ENCODE results near the gene ADGRD1. TPM values are rescaled to one million over a fixed set of nuclear protein-coding genes. Genes with fewer than 3 reads are reported as not detected.

ADGRD1 gene
- total RNA-seq, 2 donors from 2014 or later = 21.3 to 37.0 TPM

- no peak overlapping the region for H3K27ac ChIP-seq
- no peak for ATAC-seq (ENCODE audit: insufficient number of reproducible peaks, low FRiP score, low read depth)
- no peak for DNase-seq (ENCODE audit: low spot score)
- H3K4me1 ChIP-seq (ENCODE audit: control insufficient read depth in 1 of 2, low read depth in 2 of 2) = no peaks in the 10 kb centered on the region
- TF ChIP-seq CTCF (IDR thresholded peaks at IDR 0.05) = no peak
- no peaks in the 10 kb centered on the region for H3K9me3 ChIP-seq
- no peaks in the 10 kb centered on the region for H3K27me3 ChIP-seq (replicated peaks; ENCODE audit: insufficient read depth)
- H3K4me3 ChIP-seq = no peak overlapping the region
- no peaks in the 10 kb centered on the region for H3K36me3 ChIP-seq
Observed at GRCh38 chr12:131142891-131143657, 189.4 kb downstream of the ADGRD1 start.

- no peaks in the 10 kb centered on the region for H3K4me1 ChIP-seq (ENCODE audit: control insufficient read depth in 1 of 2, low read depth in 2 of 2)
- ATAC-seq (ENCODE audit: insufficient number of reproducible peaks, low FRiP score, low read depth) = no peak
- no peak for DNase-seq (ENCODE audit: low spot score)
- H3K4me3 ChIP-seq = no peak overlapping the region
- no peaks in the 10 kb centered on the region for H3K27me3 ChIP-seq (replicated peaks; ENCODE audit: insufficient read depth)
- H3K27ac ChIP-seq = no peak overlapping the region
- TF ChIP-seq CTCF (IDR thresholded peaks at IDR 0.05) = no peak
- no peaks in the 10 kb centered on the region for H3K36me3 ChIP-seq
- H3K9me3 ChIP-seq = no peaks in the 10 kb centered on the region
Observed at GRCh38 chr12:131146173-131146675, 192.5 kb downstream of the ADGRD1 start.

DNA sequence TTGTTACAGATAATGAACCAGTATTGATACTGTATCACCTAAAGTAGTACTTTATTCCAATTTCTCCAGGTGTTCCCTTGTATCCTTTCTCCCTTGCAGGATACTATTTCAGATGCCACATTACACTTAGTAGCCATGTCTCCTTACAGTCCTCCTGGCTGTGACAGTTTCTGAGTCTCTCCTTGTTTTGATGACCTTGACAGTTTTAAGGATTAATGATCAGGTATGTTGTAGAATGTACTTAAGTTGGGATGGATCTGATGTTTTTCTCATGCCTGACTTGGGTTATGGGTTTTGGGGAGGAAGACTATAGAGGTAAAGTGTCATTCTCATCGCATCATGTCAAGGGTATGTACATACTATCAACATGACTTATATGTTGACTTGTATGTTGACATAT lies 193.6 kb downstream of the ADGRD1 start:
- no peak overlapping the region for H3K4me3 ChIP-seq
- no peak overlapping the region for H3K27ac ChIP-seq
- no peaks in the 10 kb centered on the region for H3K9me3 ChIP-seq
- no peaks in the 10 kb centered on the region for H3K27me3 ChIP-seq (replicated peaks; ENCODE audit: insufficient read depth)
- ATAC-seq (ENCODE audit: insufficient number of reproducible peaks, low FRiP score, low read depth) (no peak), DNase-seq (ENCODE audit: low spot score) (no peak)
- no peak for TF ChIP-seq CTCF (IDR thresholded peaks at IDR 0.05)
- no peaks in the 10 kb centered on the region for H3K36me3 ChIP-seq
- H3K4me1 ChIP-seq (ENCODE audit: control insufficient read depth in 1 of 2, low read depth in 2 of 2) = no peaks in the 10 kb centered on the region

GRCh38 chr12:131147894-131148293 lies 194.2 kb downstream of the ADGRD1 start:
- H3K9me3 ChIP-seq = no peaks in the 10 kb centered on the region
- H3K4me3 ChIP-seq = no peak overlapping the region
- H3K27me3 ChIP-seq (replicated peaks; ENCODE audit: insufficient read depth) = no peaks in the 10 kb centered on the region
- no peak overlapping the region for H3K27ac ChIP-seq
- no peak for TF ChIP-seq CTCF (IDR thresholded peaks at IDR 0.05)
- ATAC-seq (ENCODE audit: insufficient number of reproducible peaks, low FRiP score, low read depth) = no peak
- DNase-seq (ENCODE audit: low spot score) = no peak
- H3K36me3 ChIP-seq = no peaks in the 10 kb centered on the region
- no peaks in the 10 kb centered on the region for H3K4me1 ChIP-seq (ENCODE audit: control insufficient read depth in 1 of 2, low read depth in 2 of 2)

- TF ChIP-seq CTCF (IDR thresholded peaks at IDR 0.05) = no peak
- ATAC-seq (ENCODE audit: insufficient number of reproducible peaks, low FRiP score, low read depth) = no peak
- H3K36me3 ChIP-seq = no peaks in the 10 kb centered on the region
- no peak for DNase-seq (ENCODE audit: low spot score)
- H3K4me3 ChIP-seq = no peak overlapping the region
- H3K4me1 ChIP-seq (ENCODE audit: control insufficient read depth in 1 of 2, low read depth in 2 of 2) = no peaks in the 10 kb centered on the region
- H3K27ac ChIP-seq = no peak overlapping the region
- H3K9me3 ChIP-seq = no peaks in the 10 kb centered on the region
- H3K27me3 ChIP-seq (replicated peaks; ENCODE audit: insufficient read depth) = no peaks in the 10 kb centered on the region
Observed at GRCh38 chr12:131151558-131152345, 198.0 kb downstream of the ADGRD1 start.
